Right renal cortex interstitium (tissue), 3 donors: ENCODE measurements around the gene NAT14. TPM values are rescaled to one million over a fixed set of nuclear protein-coding genes. Genes with fewer than 3 reads are reported as not detected.
"Not testable (repeated sequence)": the region's sequence is repeated elsewhere in the genome, so short reads cannot be mapped to it uniquely, and the experiment has no call there.

Experiments used
- DNase-seq, 3 donors: peaks; one replicate each; pipeline ENCODE4 v3.0.0-alpha.2; 2013; ENCODE audit warnings: low read depth in 3 of 3, low spot score in 2 of 3
- polyA plus RNA-seq, 3 donors: library from polyadenylated mRNA; unstranded; fragments of 120-200 nt; gene quantifications; one replicate each; pipeline ENCODE4 v1.2.1, GENCODE V29; 2013; ENCODE audit not compliant: insufficient read length in 3 of 3

The NAT14 gene, protein sequence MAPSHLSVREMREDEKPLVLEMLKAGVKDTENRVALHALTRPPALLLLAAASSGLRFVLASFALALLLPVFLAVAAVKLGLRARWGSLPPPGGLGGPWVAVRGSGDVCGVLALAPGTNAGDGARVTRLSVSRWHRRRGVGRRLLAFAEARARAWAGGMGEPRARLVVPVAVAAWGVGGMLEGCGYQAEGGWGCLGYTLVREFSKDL
- 10 to 100 TPM; 44.7 to 51.7 (median 45.9) TPM for polyA plus RNA-seq

- no peak for DNase-seq
Observed at GRCh38 chr19:55484593-55485438, at the start of gene NAT14. Gene NAT14 (plus strand): TSS chr19:55485188. CDS start chr19:55485709, 521 bp downstream.

DNA sequence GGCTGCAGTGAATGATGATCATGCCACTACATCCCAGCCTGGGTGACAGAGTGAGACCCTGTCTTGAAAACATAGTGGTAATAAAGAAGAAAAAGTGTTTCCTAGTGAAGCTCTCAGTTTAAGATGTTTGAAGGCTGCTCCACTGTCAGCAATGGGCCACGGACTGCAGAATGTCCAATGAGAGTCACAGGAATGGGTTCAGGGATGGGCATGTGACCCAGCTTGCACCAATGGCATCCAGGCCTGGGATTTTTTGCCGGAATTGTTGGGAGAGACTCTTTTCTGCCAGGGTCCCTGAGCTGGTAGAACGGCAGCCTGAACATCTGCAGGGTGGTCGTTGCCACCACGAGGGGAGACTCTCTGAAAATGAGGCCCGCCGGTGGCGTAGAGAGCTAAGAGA is 48.1 kb upstream of the NAT14 start:
- no peak for DNase-seq

- DNase-seq = no peak
Observed at GRCh38 chr19:55437410-55437809, 47.6 kb upstream of the NAT14 start.

DNA sequence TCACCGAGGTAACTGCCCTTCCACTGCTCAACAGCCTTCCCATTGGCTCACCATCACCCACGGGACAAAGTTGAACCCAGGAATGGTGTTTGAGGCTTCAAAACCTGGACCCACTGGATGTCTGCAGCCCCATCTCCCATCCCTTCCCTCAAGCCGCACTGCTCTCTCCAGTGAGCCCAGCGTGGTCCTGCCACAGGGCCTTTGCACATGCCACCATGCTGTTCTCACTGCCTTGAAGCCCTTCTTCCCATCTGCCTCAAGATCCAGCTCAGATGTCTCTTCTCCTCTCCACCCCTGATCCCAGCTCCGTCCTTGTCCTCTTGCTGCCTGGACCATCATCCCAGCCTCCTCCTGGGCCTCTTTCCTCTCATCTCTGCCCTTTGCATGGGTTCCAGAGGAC is 45.9 kb upstream of the NAT14 start:
- no peak for DNase-seq

GRCh38 chr19:55440411-55441105 is 44.4 kb upstream of the NAT14 start:
- DNase-seq = no peak

DNA sequence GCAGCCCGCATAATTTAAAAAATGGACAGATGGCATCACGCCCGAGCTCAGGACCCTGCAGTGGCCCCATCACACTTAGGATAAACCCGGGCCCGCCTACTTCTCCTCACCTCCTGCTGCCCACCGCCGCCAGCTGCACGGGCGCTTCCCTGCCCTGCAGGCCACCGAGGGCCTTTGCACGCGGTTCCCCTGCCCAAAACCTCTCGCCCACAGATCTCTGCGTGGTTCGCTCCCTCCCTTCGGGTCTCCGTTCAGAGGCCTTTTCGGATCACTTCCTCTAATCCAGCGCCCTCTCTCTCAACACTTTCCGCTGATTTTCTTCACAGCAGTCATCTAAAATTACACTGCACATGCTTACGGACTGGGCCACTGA is 43.7 kb upstream of the NAT14 start:
- no peak for DNase-seq

DNA sequence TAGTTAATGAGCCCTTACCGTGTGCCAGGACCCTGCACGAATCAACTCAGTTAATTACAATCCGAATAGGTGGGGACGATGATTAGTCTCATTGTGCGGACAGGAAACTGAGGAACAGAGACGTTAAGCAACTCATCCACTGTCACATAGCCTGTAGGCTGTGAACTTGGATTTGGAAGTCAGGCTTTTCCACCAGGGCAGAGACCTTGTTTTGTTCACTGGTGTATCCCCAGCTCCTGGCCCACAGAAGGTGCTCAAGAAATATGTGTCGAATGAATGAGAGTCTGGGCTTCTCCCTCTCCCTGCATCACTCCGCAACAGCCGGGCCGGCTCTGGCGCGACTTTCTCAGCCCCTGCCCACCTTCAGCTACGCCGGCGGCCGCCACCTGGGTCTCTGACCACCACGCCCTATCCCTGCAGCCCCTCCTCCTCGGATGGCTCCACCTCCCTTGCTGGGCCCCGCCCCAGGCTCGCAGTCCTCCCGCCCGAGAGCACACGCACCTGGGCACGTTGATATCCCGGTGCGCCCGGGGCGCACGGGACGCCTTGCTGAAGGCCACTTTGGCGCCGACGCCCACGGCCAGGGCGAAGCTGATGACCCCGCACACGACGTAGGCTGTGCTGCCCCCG is 43.2 kb upstream of the NAT14 start:
- DNase-seq = no peak

GRCh38 chr19:55442372-55442961 is 42.5 kb upstream of the NAT14 start:
- DNase-seq = no peak

GRCh38 chr19:55443045-55443823 is 41.8 kb upstream of the NAT14 start, which contains the start of gene SHISA7:
Gene SHISA7 (minus strand): TSS chr19:55443300. CDS start chr19:55442863, 437 bp downstream.
- no peak for DNase-seq

DNA sequence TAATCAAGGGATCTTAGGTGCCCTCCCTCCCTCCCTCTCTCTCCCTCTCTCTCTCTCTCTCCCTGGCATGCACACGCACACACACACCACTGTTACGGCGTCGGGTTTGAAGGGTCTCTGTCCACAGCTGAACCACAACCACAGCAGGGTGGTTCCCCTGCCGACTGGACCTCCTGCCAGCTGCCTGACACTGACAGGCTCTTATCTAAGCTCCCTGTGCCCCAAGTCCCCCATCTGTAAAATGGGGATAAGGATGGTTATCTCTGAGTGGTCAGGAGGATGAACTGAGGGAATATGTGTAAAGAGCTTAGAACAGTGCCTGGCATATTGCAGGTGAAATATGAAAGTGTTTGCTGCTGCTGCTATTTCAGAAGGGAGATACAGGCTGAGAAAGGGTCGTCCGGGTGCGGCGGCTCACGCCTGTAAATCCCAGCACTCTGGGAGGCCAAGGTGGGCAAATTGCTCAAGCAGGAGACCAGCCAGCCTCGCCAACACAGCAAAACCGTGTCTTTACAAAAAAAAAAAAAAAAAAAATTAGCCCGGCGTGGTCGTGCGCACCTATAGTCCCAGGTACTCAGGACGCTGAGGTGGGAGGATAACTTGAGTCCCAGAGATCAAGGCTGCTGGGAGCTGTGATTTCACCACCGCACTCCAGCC is 41.0 kb upstream of the NAT14 start:
- DNase-seq = no peak

GRCh38 chr19:55444646-55445045 is 40.3 kb upstream of the NAT14 start:
- DNase-seq = no peak

- no peak for DNase-seq
Observed at GRCh38 chr19:55446060-55446459, 38.9 kb upstream of the NAT14 start.

DNA sequence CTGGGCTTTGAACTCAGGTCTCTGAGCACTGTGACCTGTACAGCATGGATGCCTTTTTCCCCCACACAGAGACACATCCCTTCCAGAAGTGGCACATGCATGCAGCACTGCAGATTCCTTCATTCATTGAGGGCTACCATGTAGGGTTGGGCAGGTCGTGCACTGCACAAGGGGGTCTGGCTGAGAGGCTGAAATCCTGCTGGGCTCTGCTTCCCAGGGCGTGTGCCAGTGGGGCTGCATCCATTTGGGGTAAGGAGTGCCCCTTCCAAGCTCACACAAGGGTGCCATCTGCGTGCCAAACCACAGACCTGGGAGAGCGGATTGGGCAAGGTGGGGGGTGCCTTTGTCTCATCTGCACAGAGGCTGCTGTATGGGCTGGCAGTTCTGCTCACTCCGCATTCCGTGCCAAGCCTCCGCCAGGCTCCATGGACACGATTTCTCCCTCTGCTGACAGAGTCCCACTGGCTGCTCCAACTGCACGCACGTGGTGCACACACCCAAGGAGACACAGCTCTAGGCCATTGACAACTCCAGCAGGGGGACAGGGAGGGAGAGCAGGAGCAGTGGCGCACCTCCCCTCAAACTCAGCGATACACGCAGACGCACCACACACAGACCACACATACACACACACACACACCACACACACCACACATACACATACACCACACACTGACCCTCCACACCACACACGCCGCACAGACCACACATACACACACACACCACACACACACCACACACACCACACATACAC is 37.4 kb upstream of the NAT14 start:
- no peak for DNase-seq

- DNase-seq = not testable (repeated sequence)
Observed at GRCh38 chr19:55448175-55448490, 36.9 kb upstream of the NAT14 start.

DNA sequence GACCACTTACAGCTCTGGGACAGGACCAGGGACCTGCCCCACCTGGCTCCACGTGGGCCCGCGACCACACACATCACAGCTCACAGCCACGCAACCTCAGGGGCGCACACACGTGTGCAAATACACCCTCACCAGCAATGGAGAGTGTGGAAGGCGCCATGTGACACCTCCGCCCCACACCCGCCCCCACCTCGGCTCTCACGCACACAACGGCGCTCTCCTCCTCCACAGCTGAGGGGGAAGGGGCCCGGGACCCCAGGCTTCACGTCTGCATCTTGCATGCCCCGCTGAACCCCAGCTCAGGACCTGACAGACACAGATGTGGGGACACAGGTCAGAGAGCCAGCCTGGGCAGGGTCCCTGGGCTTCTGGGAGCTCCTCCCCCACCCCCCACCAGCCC is 35.5 kb upstream of the NAT14 start:
- DNase-seq = no peak

DNA sequence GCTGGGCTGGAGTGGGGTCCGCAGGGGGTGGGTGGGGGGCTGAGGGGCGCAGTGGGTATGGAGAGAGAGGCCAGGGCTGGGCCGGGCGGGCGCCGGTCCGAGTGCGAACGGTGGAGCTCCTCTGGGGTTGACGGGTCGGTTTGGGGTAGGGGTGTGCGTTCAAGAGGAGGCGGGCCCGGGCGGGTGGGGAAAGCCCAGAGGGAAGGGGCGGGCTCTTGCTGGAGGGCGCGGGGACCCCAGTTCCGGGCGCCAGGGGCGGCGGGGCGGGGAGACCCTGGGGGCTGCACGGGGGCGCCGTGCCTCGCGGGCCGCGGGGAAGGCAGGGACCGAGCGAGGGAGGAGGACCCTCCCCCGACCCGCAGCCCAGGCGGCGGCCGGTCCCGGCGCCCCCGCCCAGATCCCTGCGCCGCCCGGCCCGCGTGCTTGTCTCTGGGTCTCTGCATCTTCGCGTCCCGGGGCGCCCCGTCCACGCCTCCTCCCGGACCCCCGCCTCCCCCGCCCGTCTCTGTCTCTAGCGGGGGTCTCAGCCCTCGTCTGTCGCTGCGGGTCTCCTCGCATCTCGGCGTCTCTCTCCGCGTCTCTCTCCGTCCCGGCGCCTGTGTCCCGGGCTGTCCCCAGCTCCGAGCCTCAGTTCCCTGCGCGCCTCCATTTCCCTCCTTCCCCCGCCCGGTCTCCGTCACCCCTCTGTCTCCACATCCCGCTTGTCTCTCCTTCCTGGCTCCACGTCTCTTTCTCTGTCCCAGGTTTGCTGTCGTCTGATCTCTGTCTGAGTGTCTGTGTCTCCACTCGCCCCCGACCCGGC is 33.6 kb upstream of the NAT14 start:
- DNase-seq = no peak

DNA sequence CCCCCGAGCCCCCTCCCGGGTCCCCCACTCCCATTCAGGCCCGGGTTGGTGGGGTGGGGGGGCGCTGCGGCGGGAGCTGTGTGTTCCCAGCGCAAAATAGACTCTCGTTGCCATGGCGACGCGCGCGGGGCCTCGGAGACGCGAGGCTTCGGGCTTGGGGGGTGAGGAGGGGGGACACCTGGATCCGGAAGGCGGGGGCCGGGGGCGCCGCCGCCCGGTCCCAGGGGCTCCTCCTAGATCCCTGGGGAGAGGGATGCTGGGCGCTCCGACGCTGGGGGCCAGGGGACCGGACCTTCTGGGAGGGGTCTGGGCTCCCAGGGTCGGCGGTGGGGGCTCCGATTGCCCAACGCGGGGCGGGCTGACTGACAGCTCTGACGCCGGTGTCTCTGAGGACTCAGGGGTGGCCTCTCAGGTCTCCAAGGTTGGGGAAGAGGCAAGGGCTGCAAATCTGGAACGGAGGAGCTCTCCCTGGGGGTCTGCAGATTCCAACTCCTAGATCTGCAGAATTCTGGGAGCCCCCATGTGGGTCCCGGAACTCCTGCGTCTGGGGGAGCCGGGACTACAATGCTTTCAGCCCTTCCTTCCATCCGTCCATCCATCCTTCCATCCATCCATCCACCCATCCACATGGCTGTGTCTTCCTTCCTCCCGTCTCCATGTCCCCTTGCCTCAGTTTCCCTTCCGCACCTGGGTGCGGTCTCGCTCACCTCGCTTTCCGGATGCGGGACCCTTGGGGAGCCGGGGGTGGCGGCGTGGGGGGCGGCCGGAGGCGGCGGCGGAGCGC is 32.8 kb upstream of the NAT14 start:
- no peak for DNase-seq
